GM19452 (cell line): Measurements from ENCODE around the gene OLIG3.

Source experiments
- ATAC-seq: cut with Tn5 transposase; IDR thresholded peaks from one replicate; pipeline ENCODE4 v1.9.1; 2021; ENCODE audit not compliant: unreplicated experiment

The OLIG3 gene

DNA sequence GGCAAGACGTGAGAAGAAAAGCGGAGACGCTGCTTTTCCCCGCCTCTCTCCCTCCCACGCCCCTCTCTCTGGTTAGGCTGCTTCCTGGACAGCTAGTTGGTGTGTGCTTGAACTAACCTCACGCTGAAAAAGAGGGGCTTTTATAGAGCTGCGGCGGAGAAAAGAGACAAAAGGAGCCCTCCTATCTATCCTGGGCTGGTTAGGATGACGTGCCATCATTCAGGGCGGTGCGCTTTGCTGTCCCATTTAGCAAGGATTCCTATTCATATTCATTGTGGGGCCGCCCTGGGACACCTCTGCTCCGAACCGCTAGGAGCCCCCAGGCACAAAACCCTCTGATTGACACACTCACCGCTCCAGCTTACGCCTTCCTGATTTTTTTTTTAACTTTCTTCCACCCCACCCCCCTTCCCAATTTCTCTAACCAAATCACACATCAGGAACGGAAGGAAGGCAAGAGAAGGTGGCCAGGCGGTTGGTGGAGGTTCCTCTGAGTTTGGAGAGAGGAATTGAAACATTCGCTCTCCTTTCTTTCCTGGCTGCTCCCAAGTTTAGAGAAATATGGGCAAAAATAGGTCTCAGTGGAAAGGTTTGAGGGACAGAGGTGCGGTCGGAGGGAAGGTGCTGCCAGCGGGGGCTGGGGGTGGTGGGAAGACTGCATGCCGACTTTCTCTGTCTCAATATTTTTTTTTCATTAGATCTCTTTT is at the start of gene OLIG3:
Gene OLIG3 (minus strand): TSS at position 114 of the 707 bp plus-strand sequence. CDS start 224 bp downstream, outside the sequence.
- ATAC-seq = no peak

DNA sequence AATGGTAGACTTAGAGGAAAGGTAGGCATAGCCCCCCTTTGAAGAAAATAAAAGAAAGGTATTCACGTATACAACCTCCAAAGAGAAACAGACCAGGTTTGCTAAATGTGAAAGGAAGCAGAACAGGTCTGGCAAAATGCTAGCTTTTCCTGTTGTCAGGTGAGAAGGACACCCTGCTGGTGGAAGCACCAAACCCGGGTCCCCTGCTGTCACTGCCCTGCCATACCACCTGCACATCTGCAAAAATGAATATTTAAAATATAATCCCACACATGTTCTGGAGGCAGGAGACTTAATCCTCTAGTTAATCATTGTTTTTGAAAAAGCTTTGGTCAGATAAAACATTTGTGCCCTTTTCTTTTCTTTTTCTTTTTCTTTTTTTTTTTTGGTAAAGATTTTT is 48.9 kb upstream of the OLIG3 start:
- ATAC-seq = no peak

DNA sequence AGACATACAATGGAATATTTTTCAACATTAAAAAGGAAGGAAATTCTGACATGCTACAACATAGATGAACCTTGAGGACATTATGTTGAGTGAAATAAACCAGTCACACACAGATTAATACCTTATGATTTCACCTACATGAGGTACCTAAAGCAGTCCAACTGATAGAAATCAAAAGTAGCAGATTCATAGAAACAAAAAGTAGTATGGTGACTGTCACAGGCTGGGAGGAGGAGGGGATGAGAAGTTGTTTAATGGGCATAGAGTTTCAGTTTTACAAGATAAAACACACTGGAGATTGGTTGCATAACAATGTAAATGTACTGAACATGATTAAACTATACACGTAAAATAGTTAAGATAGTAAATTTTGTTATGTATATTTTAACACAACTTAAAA is 48.5 kb upstream of the OLIG3 start:
- ATAC-seq = no peak

DNA sequence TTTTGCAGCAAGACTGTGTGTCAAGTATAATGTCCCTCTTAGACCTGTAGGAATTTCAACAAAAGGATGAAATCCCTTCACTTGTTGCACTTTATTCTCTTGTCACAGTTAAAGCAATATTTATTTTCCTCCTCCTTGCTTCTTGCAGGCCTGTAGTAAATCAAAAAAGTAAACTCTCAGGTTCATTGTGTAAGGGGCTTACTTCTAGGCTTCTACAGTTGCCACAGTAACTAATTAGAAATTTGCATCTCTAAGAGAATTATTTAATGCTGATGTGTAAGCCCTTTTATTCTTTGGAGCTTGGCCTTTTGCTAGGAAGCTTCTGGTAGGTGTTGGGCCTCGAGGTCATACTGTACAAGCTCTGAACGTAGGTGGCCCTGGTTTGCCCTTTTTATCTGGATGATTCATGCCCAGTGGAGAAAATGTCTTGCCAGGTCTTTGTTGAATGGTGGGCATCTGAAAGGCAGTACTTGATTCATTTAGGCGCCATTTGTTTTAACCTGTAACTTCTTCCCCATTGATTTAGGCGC is 47.4 kb upstream of the OLIG3 start:
- ATAC-seq = no peak

DNA sequence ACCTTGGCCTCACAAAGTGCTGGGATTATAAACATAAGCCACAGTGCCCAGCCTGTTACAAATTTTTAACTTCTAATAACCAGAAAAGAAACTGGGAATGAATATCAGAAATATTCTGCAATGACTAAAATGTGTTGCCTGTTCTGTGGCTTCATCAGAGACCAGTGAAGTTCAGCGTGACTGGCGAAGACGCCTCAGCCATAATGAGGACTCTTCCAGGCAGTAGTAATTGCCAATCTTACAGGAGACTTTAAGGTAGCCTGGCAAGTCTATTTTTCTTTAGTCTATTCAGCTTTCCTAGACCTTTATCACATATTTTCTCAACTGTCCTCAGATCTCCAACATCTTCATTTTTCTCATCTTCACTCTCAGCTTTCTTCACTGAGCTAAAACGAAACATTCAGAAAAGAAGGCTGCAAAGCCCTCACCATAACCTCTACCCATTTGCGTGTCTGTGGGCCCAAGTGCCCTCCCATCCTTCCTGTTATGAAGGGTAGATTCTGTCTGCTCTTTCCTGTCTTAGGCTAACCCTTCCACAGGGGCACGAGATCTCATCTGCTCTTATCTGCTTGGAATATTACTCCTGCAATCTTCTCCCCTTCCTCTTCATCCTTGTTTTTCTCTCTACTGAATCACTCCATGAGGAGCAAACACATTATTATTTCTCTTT is 42.0 kb upstream of the OLIG3 start:
- no peak for ATAC-seq

DNA sequence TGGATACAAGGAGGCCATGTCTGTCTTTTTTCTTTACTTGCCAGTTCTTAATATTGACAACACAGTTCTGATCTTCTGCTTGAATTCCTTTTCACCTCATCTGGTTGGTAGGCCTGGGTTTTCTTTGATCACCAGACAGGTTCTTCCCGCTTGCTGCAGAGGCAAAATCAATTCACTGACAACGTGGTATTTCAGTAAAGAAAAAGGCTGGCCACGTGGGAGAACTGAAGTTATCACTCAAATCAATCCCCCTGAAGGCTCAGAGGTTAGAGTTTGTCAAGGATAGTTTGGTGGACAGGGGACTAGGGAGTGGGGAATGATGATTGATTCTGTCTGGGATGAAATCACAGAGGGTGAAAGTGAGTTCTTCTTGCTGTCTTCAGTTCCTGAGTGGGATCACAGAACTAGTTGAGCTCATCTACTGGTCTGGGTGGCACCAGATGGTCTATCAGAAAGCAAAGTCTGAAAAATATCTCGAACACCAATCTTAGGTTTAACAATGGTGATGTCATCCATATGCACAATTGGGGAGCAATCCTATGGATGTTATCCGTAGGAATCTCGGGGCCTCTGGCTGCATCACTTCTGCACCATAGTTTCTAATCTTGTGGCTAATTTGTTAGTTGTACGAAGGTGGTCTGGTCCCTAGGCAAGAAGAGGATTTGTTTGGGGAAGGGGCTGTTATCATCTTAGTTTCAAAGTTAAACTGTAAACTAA is 37.3 kb upstream of the OLIG3 start:
- no peak for ATAC-seq

DNA sequence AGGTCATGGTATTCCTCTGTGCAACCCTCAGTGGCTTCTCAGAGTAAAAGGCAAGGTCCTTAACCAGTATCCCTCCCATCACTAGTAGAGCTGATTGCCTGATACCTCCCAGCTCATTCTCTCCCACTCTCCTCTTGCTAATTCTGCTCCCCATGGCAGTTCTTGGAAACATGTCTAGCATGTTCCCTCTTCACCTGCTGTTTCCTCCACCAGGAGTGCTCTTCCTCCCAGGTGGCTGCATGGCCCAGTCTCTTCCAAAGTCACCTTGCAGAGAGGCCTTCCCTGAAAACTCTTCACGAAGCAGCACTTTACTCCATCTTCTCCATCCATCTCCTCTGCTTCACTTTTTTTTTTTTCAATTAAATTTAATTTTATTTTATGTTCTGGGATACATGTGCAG is 36.2 kb upstream of the OLIG3 start:
- ATAC-seq = no peak

DNA sequence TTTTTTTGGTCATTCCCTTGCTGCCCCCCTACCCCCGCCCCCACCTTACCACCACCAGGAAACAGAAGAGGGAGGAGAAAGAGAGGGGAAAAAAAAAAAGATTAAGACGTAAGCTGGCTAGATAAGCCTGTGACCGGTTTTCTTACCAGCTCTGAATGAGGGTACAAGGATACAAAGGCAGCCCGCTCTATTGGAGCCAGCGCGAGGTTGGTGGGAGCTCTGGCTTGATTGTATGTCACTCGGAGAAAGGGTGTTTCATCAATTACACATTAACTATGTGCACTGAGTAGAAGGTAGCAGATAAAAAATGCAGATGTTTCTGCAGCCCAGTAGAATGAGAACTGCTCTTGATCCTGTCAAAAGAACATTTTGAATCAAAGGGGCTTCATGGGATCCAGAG is 28.6 kb upstream of the OLIG3 start:
- no peak for ATAC-seq

DNA sequence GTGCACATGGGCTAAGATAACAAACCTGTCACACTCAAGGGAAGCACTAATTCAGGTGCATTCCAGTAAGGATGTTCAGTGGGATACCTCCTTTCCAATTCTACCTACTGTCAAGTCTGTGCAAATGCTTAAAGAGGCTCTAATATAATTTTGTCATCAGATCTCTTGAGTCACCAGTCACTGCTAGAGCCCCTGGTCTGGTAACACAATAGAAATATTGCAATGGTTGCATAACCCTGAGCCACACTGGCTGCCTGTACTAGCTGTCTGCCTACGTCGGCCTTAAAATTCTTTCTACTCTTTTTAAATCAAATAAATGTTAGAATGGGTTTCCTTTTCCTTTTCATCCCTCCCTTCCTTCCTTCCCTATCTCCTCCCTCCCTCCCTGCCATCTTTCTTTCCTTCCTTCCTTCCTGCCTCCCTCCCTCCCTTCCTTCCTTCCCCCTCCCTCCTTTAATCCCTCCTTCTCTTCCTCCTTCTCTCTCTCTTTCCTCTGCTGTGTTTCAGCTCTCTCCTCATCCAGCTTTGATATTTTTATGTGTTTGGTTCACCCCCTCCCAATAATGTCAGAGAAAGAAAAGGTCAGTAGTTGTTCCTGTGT is 28.1 kb upstream of the OLIG3 start:
- no peak for ATAC-seq

DNA sequence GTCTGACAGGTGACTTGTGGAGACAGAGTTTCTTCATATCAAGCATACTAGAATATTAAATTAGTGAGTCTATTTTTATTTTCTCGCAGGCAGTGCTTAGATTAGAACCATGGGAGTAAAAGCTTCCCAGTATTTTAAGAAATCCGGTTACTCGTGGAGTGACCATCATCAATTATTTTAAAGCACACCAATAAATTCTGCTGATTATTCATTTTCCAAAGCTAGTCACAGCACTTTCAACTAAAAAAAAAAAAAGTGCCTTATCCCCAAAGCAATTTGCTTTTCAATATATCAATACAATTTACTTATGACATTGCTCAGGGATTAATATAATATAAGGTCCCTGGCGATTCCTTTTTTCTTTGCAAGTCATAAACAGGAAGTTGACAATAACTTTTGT is 26.3 kb upstream of the OLIG3 start:
- ATAC-seq = no peak

DNA sequence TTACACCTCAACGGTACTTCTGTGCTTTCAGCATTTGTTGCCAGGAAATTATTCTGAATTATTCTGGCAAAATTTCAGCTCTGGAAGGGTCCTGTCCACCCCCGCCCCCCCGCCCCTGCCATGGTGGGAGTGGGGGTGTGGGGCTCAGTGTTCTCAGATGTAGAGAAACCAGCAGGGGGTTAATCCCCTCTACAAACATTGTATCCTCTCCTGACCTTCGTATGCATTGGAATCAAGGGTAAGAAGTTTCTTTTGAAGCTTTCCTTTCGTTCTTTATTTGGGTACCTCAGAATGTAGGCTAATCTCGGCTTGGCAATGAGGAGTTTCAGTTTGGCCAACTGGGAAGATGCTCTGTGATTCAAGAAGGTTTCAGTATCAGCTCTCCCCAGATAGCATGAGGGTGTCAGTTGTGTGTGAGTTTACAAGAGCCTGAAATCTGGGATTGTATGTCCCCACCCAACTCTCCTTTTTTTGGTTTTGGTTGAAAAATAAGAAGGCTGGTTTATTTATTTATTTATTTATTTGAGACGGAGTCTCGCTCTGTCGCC is 25.5 kb upstream of the OLIG3 start:
- no peak for ATAC-seq

DNA sequence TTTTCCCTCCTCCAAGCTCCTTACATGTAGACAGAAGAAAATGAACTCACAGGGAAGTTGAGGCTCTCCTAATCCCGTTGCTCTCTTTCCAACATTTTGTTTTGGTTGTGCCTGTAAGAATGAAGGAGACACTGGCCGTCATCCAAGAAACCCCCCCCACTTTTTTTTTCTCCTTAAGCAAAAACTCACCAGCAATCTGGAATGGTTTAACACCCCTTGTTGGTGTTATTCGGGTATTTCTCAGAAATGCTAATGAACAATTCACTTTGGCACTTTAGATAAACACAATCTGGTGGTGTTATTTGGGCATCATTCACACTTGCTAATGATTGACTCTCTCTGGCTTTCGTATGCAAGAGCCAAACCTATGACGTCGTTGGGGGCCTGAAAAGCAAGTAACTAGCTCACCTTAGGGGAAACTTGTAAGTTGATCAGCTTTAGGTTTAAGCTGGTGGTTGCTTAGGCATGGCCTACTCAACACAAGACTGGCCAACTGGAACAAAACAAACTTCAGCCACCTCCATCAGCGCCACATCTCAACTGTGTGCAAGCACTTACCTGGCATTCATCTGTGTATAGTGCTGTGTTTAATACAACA is 24.3 kb upstream of the OLIG3 start:
- no peak for ATAC-seq

DNA sequence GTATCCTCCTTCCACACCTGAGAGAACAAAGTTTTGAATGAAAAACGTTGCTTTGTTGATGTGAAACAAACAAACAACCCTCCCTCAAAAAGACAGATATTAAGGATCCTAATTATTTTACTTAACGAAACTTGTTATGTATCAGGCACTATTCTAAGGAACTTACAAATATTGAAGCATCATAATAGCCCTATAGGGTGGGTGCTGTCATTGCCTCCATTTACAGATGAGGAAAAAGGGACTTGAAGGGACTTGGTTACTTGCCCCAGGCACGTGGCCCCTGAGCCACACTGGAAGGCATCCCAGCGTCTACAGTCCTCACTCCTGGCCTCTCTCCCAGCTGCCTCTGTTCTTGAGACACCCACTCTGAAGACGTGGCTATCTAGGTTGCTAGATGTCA is 20.2 kb upstream of the OLIG3 start:
- ATAC-seq = no peak

DNA sequence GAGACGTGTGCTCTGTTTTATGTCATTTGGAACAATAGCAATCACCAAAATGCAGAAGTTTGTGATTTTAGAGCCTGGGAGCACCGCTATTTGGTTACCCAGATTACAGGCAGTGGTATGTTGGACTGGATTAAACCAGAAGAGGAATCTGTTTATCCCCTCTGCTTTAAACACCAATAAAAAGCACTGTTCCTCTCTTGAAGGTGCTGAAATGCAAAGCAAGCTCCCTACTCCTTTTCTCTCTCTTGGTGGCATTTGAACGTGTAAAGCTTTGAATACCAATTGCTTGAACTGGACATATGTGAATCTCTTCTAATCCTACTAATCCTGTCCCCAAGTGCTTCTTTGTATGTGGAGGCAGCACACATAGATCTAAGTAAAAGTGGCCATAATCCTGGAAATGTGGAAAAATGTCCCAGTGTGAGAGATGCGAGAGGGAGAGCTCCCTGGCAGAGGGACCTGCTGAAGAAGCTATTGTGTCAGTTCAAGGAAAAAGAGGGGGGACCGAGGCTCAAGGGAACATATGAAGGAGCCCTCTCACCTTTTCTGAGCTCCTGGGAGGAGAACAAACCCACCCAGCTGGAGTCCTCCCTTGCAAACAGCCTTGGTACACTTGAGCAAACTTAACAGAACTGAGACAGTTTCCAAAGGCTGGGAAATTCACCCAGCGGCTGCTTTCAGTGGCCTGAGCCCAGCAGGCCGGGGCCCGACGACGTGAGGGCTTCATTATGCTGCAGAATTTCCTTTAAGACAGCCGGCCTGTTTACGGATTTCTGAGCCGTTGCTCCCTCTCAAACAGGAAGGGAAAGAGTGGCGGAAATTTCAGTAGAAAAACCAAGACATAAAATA is 18.8 kb upstream of the OLIG3 start:
- no peak for ATAC-seq

DNA sequence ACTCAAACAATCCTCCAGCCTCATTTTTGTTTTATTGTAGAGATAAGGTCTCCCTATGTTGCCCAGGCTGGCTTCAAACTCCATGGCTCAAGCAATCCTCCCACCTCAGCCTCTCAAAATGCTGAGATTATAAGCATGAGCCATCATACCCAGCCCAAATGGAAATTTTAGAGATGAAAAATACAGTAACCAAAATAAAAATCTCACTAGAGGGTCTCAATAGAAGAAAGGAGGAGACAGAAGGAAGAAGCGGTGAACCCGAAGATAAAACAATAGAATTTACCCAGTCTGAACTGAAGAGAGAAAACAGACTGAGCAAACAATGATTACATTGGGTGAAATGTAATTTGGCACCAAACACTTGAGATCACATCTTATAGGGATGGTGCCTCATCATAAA is 16.7 kb upstream of the OLIG3 start:
- ATAC-seq = no peak

DNA sequence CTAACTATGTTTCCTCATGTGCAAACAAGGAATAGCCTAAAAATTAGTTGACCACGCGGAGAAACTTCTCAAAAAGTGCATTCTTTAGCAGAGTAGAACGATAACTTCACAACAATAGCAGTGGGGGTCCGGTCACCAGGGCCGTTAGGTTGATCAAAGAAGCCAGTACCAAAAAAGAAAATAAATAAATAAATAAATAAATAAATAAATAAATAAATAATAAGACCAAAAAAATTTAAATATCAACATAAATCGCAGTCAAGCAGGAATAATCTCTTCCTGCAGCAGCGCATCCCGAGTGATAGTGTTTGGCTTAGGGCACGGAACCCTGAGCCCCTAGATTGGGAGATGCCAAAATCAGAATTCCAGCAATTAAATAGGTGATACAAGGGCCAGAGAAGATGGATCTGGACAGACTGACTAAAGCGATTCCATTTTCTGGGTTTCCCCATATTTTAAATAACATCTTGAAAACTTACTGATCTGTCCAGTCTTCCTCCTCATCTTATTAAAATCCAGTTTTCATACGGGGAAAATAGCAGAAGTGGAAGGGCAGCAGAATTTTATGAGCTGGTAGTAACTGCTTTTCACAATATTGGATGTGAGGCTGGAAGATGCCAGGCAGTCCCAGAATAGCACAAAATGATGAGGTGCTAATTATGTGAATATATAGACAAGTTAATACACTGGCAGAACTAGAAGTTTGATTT is 4.4 kb upstream of the OLIG3 start:
- ATAC-seq = no peak

DNA sequence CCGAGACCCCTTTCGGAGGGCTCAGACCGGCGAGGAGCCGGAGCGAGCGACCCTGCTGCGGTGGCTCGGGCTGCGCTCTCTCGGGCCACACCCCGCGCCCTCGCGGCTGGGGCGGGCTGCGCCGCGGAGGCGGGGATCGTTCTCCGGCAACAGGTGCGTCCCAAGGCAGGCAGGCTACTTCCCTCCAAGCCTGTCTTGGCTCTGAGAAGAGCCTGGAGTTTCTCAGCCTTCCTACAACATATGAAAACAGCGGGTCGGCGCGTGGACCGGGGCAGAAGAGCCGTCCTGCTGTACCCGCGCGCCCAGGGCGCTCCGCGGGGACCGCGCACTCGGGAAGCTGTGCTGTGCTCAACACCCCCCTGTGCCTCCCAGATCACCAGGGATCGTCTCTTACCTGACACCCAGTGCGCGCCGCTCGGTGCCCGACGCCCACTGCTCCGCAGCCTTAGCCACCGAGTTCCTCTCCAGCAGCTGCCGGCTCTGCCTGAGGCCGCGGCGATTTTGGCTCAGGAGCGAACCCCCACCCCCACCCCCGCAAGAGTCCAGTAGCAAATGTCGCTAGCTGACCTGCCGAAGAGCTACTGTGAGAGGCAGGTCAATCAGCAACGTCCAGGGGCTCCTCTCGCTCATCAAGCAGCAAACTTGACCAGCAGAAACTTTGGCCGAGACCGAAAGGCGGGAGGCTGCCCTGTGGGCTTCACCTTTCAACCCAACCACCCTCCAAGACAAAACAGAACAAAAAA is 3.7 kb upstream of the OLIG3 start:
- ATAC-seq = no peak

DNA sequence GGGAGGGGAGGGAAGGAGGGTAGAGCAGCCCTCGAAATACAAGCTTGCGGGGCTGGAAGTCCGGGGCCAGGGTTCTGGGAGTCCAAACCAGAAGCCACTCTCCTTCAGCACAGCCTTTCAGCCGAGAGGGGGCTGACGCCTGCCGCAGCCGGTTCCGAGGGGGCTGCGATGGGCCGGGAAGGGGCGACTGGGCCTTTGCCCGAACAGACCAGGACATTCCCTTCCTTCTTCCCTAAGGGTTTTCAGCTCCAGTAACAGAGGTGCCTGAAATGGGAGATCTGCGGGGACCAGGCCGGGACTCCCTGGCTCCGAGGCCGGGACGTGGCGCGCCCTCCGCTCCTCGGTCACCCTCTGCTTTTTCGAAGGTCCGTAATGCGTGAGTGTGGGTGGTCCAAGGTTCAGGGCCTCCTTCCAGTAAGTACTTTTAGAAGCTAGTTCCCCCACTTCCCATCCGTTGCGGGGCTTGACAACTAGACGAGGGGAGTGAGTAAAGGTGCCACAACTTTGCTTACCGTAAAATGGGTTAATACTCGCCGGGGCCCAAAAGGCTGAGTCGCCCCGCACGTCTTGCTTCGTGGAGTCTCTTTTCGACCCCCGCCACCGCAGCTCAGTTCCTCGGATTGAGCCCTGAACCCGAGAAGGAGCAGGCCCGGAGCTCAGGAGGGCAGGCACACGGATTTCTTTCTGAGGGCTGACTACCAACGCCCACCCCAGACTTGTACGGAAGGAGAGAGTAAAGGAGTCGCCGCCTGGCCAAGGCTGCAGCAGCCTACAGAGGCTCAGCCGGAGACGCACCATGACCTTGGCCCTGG is 2.9 kb upstream of the OLIG3 start:
- no peak for ATAC-seq
